GM12873 (cell line): Measurements from ENCODE around the gene GJC2.

Source experiments
- TF ChIP-seq, protein P1 (sequence below): IDR thresholded peaks from 2 replicates; pipeline ENCODE4 v1.5.1; 2012; ENCODE audit warnings: low read depth, mild to moderate bottlenecking, moderate library complexity, low read length, control low read depth; ENCODE audit not compliant: insufficient read depth; ENCODE audit errors: missing control alignments

The GJC2 gene

DNA sequence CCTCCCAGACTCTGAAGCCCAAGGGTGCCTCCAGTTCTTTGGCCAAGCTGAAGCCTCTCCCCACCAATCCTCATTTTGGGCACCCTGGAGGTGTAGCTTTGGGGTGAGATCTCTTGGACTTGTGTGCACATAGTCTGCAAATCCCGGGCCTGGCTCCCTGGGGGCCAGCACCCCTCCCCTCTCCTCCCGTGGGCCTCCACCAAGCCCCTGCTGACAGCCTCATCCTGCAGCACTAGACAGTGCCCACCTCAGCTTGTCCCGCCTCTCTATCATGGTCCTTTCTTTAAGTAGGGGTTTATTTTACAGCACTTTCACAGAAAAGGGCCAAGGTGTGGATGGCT lies 3.2 kb downstream of the GJC2 start:
- TF ChIP-seq, protein P1, sequence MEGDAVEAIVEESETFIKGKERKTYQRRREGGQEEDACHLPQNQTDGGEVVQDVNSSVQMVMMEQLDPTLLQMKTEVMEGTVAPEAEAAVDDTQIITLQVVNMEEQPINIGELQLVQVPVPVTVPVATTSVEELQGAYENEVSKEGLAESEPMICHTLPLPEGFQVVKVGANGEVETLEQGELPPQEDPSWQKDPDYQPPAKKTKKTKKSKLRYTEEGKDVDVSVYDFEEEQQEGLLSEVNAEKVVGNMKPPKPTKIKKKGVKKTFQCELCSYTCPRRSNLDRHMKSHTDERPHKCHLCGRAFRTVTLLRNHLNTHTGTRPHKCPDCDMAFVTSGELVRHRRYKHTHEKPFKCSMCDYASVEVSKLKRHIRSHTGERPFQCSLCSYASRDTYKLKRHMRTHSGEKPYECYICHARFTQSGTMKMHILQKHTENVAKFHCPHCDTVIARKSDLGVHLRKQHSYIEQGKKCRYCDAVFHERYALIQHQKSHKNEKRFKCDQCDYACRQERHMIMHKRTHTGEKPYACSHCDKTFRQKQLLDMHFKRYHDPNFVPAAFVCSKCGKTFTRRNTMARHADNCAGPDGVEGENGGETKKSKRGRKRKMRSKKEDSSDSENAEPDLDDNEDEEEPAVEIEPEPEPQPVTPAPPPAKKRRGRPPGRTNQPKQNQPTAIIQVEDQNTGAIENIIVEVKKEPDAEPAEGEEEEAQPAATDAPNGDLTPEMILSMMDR = no peak

DNA sequence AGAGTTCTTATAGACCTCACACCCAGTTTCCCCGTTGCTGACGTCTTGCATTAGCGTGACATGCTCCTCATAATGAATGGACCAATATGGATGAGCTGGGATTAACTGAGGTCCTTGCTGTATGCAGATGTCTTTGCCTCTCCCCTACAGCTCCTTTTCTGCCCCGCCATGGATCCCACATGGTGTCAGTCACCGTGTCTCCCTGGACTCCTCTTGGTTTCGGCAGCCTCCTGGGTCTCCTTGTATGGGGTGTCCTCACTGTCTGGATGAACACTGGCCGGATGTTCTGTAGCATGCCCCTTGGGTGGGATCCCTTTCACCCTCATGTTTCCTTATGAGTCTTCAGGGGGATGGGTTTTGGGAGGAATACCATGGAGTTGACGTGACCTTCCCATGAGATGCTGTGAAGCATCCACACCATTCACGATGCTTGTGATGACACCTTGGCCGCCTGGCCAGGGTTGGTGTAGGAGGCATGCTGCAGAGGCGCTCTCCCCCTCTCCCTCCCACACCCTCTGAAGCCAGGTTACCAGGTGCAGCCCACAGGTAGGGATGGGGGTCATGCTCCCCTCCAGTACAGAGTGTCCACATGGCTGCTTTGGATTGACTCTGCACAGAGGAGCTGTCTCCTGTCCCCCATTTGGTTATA lies 4.4 kb downstream of the GJC2 start:
- TF ChIP-seq, protein P1 = no peak

DNA sequence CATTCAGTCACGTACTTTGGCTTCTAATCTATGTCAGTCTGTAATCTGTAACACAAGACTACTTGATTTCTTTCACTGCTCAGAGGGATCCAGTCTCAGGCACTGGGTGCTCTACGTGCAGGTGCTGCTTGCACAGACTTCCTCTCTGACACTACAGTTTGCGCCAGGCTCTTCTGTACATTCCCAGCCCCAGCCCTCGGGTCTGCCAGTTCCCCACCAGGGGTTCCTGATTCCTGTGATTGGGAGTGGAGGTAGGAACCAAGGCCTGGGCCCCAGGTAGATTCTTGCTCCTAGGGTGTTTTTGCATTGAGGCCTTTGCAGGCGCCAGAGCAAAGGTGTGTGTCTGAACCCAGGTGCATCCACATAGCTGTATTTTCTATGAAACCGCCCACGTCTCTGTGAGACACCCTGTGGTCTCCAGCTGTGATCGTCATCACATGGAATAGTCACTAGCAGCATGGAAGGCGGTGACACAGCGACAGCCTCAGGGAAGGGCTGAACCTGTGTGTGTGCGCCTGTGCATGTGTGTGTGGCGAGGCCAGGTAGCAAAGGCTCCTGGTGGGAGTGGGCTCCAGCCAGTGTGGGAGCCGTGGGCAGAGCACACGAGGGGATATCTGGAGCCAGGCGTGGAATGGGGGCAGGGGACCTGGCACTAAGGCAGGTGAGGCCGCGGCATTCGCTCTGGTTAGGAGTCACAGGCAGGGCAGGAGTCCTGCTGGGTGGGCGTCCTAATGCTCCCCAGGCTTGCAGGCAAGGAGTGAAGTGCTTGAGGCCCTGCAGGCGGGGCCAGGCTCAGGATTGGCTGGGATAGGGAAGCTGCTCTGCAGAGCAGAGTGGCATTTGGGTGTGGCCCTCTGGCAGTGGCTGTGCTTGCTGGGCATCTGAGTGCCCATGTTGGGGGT lies 5.2 kb downstream of the GJC2 start:
- TF ChIP-seq, protein P1 = no peak

DNA sequence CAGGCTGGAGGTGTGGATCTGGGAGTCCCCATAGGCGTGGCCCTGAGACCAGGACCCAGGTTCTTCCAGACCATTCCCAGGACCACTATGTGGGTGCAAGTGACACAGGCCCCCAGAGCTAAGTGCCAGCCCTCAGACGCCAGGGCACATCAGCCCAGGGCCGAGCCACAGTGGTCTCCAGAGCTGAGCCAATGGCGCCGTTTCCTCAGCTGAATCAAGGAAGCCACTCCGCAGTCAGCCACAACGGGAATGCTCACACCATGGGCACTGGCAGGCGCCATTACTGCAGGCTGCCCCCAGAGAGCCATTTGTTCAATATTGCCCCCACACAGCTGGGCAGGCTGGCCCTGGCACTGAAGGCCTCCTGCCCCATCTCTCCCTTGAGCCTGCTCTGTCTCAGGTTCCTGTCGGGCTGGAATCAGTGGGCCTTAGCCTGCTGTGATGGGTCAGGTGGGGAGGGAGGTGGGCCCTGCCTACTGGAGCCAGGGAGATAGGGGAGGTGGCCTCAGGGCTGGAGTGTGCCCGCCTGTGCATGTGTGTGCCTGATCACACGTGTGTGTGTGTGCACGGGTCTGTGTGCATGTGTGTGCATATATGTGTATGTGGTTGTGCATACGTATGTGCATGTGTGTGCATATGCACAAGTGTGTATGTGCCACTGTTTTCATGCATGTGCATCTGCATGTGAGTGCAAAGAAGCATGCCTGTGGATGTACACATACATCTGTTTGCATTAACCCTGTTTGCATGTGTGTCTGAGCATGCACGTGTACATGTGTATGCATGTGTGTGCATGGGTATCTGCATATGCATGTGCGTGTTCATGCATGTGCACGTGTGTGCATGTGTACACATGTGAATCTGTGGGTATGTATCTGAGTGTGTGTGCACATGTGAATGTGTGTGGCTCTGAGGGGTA lies 6.1 kb downstream of the GJC2 start:
- TF ChIP-seq, protein P1 = no peak

DNA sequence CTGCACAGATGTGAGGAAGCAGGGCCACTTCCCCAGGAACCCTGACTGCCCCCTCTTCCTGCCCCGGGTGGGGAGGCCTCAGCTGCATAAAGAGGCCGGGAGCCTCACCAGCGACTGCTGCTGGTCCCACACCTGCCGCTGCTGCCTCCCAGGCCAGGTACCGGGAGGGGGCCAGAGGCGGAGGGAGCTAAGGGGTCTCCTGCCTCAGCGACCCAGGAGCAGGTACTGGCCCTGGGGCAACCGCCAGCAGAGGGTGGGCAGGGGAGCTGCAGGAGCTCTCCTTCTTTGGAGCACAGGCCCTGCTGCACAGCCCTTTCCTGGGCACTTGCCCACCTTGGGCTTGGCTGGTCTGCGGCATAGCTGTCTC lies 6.8 kb downstream of the GJC2 start:
- TF ChIP-seq, protein P1 = no peak

DNA sequence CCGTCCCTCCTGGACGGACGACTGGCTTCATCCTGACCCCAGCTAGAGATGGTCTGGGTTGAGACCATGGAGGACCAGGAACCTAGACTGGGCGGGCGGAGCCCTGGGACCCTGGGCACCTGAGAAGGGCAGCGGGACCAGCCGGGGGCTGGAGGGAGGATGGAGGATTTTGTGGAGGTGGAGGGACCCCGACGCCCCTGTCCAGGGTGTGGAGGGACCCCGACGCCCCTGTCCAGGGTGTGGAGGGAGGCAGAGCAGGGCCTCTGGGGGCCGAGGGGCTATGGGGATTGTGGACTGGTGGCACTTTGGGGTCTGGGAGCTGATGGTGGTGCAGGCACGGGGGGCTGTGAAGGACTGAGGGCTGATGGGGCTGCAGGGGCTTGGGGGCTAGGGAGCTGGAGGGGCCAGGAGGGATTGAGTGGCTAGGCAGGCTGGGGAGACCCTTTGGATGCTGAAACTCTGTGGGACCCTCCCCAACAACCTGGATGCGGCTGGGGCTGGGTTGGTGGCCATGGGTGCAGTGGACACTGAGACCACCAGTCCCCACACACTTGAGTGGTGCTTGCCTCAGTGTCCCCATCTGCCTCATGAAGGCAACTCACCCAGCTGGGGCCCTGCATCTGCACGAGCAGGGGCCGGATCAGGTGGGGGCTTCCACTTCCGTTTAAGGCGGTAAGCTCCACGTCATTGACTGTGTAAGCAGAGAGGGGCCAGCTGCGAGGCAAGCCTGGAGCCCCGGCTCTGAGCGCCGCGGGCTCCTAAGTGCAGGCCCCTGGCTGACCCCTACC lies 7.4 kb downstream of the GJC2 start:
- TF ChIP-seq, protein P1 = no peak
